NCI-H1417 (cell line): ENCODE results near the gene TBC1D22A.

Source experiments
- DNase-seq, 3 experiments: peaks; one replicate each; lab custom pipeline; 2025; lab: John Stamatoyannopoulos, UW

Gene TBC1D22A

DNA sequence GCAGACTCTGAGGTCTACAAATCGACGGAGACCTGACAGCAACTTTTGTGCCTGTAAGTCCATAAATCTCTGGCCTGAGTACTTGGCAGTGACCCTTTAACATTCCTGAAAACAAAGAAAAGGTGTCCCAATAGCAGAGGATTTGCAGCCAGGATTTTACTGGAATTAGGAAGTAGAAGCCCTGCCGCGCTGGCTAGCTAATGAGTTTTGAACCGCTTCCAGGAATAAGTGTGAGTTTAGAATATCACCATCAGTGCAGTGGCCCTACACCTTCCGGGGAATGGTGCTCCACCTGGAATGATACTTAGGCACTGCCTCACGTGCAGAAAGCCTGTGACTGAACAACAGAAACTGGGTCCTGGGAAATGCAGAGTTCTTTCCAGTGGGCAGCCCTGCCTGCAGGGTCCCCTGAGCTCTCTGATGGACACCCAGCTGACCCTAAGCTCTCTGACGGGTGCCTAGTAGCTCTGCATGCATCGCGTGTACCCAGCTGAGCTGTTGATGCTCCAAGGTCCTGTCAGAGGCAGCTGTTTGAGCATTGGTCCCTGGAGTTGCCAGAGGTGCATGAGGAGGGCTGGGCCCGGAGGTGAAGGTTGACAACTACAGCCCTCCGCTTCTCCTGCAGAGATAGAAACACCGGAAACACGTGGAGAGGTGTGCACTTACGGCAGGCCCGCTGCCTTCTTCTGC is 380.9 kb downstream of the TBC1D22A start:
- DNase-seq = no peak

DNA sequence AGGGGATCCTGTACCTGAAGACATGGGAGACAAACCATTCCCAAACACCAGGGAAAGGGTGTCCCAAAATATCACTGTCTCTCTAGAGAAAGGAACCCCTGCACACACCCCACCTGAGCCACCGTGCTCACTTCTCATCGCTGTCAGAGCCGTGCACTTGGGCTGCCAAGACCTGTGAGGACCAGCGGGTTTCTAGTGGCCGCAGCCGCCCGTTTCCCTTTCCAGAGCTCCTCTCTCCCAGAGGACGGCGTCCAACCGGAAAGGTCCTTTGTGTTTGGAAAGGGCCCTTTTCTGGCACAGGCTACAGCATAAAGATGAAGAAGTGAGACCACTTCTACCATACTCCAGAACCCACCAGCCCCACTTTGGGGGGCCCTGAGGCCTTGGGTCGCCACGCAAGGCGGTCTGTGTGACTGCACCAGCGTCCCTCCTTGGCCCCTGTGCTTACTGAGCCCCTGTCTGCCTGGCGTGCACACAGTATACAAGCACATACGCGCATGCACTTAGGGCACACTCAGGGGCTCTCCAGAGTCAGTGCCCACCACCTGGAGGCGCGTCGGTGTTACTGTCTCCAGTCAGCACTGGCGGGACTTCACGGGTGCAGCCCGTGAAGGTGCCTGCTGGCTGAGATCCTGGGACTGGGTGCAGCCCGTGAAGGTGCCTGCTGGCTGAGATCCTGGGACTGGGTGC is 381.8 kb downstream of the TBC1D22A start:
- no peak for DNase-seq

DNA sequence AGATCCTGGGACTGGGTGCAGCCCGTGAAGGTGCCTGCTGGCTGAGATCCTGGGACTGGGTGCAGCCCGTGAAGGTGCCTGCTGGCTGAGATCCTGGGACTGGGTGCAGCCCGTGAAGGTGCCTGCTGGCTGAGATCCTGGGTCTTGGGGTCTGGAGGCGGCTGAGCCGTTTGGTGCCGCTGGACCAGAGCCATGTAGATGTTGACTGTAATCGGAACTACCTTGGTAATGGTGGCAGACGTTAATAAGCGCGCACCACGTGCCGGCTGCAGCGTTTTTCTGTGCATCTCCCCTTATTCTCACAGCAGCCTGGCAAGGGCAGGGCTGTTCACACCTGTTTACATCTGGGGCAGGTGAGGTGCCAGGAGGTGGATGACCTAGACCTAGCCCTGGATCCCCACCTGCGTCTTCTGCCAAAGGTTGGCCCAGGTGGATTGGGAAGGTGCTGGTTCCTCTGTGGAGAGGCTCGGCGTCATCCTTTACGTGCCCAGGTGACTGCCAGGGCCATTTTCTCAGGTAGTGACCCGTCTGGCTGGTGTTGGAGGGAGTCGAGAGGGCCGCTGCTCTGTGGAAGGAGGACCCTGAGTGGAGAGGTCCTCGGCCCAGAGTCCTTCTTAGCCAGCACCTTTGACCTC is 382.5 kb downstream of the TBC1D22A start:
- DNase-seq = no peak

DNA sequence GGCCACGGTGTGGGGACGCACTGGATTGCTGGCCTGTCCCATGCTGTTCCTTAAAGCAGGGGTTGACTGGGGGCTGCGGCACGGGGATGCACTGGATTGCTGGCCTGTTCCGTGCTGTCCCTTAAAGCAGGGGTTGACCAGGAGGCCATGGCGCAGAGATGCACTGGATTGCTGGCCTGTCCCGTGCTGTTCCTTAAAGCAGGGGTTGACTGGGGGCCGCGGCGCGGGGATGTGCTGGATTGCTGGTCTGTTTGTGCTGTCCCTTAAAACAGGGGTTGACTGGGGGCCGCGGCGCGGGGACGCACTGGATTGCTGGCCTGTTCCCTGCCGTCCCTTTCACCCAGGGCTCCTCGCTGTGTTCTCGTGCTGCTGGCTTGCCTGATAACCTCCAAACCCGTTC is 383.4 kb downstream of the TBC1D22A start:
- DNase-seq = no peak

DNA sequence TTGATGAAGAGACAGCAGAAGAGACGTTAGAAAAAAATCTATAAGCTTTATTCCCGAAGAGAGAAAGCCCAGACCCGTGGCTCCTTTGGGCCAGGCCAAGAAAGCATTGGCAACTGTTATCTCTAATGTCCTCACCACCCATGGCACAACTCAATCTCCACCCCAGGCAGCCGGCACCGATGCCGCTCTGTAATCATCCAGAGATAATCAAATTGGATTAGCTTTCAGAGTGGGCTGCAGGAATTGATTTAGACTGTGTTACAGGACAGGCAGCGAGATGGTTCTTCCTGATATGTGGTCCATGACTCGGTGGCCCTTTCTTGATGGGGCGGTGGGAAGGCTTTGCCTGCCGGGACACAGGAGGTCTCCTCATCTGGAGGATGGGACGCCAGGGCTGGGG is 383.9 kb downstream of the TBC1D22A start:
- DNase-seq = no peak

DNA sequence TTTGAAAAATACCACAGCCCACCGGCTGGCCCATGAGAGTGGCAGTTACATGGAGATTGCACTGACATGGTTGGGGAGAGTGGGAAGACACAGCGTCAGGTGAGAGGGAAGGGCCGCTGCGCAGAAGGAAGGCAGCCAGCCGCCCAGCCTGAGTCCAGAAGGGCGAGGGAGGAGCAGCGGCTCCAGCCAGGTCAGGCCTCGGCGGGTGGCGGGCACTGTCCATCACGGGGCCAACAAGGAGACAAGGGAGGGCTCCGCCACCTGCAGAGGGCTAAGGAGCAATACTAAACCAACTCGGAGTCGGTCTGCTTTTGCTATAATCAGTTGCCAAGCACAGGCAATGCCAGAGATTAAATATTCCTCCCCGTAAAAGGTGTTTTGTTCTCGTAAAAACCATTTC is 384.5 kb downstream of the TBC1D22A start:
- peak in 1 of 3 experiments; percentile 13 for DNase-seq

DNA sequence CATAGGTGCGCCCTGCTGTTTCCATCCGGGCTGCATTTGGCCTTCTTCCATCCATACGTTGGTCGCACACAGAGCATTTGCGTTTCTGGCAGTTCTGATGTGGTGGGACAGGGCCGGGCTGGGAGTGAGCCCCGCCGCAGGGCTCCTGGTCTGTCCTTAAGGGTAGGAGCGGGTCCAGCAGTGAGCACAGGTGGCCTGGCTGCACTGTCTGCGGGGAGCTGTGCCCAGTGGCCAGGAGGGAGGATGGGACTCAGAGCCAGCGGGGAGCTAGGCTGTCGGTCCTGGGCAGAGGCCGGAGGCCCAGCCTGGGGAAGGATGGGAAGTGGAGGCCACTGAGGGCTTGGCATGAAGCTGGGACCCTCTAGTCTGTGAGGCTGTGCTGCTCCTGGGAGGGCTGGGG is 385.1 kb downstream of the TBC1D22A start:
- no peak for DNase-seq

DNA sequence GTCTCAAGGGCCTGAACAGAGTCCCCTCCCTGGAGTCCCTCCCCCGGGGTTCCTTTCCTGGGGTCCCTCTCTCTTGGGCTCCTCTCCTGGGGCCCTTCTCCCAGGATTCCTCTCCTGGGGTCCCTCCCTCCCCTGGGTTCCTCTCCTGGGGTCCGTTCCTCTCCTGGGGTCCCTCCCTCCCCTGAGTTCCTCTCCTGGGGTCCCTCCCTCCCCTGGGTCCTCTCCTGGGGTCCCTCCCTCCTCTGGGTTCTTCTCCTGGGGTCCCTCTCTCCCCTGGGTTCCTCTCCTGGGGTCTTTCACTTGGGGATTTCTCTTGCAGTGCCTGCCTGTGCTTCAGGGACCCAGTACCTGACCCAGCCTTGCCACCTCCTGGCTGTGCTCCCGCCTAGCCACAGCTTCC is 386.1 kb downstream of the TBC1D22A start:
- no peak for DNase-seq

DNA sequence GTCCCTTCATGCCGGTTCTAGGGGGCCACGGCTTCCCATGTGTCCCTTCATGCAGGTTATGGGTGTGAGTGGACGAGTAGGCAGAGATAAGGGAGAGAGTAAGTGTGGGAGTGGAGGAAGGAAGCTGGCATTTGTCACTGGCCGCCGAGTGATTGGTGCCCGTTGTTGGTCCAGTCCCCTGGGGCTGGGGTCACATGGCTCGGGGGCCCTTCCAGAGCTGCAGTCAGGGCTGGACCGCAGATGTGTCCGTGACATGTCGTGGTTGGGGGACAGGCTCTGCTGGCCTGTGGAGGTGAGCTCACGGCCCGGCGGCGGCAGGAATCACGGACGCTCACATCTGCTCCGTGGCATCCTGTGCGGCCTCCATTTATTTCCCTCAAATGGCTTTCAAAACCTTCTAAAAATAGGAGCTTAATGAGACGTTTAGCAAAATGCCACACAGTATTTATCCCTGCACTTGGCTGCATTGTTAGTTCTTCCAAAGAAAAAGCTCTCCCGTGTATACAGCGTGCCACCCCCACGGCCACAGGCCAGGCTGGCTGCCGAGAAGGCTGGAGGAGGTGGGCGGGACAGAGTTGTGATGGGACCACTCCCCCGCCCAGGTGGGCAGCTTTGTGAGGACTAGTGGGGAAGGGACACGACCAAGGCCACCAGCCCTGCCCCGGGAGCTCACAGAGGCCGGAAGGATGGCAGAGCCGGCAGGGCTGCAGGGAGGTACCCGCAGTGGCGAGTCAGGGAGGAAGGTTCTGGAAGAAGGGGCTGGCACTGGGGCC is 386.7 kb downstream of the TBC1D22A start:
- peak in 2 of 3 experiments; percentile 61 to 75 for DNase-seq

DNA sequence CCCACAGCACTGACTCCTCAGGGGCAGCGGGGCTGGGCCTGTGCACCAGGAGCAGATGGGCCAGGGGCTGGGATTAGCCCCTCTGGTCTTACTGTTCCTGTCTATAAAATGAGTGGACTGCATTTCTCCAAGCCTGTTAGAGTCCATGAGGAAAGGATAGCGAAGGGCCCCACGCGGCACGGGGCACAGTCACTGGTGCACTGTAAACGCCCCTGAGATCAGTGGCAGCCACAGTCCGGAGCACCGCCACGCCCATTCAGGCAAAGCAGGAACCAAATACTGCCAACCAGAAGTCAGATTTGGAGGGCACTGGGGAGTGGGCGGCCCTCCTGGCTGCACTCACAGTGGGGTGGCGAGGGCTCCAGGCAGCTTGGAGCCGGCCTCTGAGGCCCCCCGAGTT is 387.5 kb downstream of the TBC1D22A start:
- no peak for DNase-seq

DNA sequence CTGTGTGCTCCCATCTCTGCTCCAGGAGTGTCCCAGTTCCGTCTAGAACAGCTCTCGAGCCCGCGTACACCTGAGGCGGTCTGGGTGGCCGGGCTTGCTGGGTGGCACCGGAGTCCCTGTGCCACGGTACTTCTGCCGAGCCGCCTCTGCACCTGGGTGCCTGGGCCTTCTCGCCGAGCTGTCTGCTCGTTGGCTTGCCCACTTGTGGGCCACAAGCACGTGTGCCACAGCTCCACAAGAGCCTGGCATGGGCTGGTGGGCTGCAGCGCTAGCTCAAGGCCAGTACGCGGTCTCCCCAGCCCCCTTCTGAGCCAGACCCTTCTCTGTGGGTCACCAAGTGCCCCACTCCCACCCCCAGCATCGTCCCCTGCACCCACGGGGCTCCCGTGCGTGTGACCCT is 388.0 kb downstream of the TBC1D22A start:
- no peak for DNase-seq

DNA sequence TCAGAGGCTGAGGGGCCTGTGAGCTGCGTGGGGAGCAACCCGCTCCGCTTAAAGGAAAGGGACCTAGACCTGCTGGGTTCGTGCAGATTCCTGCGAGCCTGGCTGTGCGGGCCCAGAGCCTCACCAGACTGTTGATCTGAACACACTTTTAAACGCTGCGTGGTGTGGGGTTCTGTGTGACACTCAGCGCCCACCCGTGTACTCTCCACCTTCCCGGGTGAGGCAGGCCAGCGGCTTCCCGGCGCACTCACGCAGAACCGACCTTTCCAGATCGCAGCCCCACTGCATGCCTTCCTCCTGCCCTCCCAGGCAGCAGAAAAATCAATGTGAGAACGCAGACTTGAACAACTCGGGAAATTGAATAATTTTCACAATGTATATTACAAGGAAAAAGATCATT is 388.6 kb downstream of the TBC1D22A start:
- no peak for DNase-seq

DNA sequence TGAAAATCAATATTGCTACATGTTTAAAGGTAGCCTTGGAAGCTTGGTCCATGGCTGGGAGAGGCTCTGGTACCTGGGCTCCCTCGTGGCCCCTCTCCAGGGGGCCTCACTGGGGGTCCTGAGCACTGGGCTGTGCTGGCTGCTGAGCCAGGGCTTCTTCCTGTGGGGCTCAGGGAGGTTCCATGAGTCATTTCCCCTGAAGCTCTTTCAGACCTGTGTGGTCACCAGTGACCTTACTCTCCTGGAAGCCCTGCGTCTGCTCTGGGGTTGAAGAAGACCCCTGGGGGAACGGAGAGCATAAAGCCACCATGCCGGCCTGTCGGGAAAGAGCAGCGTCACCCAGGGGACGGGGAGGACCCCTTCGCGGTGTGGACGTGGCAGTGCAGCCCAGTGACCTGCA is 389.0 kb downstream of the TBC1D22A start:
- no peak for DNase-seq

DNA sequence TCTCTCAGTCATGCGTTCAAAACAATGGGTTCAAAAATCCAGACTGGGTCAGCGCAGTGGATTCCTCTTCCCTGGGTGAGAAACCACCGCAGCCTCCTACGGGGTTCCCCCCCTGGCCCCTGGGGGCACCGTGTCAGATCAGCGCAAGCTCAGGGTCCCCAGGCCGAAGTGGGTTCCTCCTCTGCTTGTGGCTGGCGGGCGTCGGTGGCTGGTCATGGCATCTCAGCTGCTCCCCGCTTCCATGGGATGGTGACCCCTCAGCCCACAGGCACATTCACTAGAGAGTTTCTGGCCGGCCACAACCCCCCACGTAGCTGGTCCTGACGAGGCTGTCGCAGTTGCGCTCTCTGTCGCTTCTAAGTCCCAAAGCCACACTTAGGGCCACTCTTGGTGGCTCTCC is 389.8 kb downstream of the TBC1D22A start:
- DNase-seq = no peak

DNA sequence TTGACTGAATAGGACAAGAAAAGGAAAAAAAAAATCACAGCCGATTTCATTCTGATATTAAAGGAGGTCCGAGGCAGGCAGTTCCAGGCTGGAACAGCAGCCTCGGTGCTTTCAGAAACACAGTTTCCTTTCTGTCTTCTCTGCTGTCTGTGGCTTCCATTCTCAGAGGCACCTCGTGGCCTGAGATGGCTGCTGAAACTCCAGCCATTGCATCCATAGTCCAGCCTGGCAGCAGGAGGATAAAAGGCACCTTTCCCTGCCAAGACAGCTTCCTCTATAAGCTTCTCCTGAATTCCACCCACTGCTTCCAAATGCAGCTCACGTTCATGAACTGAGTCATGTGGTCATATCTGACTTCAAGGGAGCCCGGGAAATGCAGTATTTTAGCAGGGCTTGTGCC is 390.5 kb downstream of the TBC1D22A start:
- no peak for DNase-seq

DNA sequence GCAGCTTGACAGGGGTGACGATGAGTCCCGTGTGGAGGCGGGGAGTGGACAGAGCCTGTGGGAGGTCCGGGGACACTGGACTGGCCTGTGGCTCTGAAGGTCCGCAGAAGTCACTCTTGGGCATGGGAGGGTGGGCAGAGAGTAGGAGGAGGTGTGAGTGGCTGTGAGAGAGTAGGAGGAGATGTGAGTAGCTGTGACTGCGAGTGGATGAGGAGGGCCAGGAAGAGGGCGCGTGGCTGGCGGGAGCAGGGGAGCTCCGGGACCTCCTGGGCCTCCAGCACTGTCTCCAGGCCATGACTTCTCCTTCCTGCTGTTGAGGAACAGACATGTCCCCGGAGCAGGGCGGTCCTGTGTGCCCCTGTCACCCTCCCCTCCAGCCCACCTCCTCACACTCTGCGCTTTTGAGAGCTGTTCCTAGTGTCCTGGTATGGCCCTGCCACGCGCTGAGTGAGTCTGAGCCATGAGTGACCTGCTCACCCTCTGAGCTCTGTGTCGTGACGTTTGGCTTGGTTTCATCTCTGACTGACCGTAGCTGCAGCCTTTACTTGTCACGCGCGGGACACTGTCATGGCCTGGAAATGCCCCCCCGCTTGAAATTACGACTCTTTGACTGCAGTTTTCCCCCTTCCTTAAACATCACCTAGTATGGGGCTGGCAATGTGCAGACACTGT is 391.5 kb downstream of the TBC1D22A start:
- no peak for DNase-seq

DNA sequence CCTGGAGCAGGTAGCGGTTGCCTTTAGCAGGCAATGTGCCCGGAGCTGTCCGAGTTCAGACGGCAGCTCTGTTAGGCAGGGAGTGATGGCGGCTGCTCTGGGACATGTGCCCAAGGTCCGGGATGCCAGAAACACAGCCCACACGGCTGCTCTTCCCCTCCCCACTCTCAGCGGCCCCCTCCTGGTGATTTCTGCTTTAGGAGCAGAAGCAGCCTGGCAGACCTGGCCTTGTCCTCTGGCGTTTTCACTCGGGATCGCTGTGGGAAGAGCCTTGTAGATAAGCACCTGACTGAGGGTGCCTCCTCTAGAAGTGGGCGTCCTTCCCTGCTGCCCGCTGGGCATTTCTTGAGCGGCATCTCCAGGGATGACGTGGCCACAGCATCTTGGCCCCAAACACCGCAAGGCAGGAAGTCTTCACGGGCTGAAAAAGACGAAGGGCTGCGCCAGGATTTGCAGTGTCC is 392.2 kb downstream of the TBC1D22A start:
- DNase-seq = no peak

DNA sequence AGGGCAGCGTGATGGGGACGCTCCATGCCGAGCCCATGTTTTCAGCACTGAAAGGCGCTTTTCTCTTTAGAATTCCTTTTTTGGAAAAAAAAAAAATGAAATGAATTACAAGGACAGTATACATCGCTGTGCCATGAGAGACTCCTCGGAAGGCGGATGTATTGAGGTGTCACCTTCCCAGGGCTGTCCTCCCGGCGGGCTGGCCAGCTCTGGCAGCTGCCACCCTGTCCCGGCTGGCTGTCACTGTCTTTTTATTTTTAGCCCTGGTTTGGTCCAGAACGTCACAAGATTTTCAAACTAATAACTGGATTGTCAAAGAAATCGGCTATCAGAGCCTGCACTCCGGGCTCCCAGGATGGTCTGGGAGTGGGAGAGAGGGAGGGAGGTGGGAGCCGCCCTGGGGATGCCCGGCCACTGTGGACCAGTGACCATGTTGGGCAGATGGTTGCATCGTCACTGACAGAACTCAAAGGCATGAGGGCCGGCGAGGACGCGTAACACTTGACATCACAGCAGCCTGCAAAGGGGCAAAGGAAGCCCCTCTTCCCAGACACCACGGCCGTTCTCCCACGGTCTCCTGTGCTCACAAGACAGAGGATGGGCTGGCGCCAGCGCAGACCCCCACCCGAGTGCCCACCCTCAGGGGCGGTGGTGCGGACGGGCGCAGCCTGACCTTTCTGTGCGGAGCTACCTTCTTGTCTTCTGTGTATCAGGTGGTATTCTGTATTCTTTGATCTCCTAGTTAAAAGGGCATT is 392.9 kb downstream of the TBC1D22A start:
- DNase-seq = no peak

DNA sequence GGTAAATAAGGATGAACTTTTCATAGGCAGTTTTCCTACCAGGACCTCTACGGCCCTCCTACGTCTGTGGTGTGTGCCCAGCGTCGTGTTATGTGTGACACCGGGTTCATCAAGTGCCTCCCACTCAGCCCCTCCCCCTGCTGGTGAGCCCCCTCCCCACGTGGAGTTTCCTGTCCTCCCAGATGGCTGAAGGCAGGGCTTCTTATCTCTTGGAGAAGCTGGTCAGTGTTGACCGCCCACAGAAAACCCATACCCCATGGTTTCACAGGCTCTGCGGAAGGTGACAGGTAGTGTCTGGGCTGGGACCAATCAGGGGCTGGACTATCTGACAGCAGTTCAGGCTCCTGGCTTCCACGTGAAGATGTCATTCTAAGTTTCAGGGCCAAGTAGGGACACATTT is 393.5 kb downstream of the TBC1D22A start:
- DNase-seq = no peak

DNA sequence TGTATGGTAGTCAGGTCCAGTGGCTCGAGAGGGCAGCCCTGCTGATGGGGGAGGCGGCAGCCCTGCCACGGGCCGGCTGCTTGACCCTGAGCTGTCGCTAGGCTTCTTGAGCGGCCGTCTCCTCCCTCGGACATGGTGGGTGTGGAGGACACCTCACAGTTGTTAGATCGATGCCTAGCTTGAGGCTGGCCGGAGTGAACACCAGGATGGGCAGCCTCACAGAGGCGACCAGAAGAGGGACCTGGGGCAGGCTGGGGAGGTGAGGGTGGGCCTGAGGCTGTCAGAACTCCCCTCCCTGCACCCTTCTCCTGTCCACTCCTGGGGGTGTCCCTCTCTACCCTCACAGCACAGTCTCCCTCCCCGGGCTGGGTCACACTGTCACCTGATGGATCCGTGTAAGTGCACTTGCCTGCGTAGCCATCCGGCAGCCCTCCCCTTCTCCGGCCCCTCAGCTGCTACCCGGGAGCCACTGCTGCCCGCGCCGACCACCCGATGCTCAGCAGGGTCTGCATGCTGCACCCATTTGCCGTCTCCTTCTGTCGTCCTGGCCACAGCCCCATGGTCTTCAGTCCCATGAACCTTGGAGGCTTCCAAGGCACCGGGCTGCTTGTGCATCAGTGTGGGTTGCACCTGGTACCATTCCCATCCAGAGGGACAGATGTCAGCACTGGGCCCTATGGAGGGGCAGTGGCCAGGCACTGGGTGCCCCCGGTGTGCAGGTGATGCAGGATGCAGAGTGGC is 394.1 kb downstream of the TBC1D22A start:
- DNase-seq = no peak

DNA sequence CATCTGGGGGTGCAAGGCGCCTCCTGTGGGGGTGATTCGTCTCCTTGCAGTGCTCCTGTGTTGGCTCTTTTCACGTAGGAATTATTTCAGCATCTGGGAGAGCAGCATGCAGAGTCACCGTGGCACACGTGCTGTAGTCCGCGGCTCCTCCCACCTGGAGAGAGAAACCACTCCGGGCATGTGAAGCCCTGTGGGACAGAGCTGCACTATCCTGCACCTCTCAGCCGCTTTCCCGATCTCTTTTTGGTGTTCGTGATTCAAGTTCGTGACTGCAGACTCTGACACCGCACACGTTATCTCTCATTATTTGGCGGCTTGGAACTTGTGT is 394.6 kb downstream of the TBC1D22A start:
- no peak for DNase-seq
